Activated T-helper 1 cell treated with Interleukin-2 at 50 U/mL for 16 hours (primary cell): ENCODE data around the gene DDIT3.
"Not testable (repeated sequence)": the region's sequence is repeated elsewhere in the genome, so short reads cannot be mapped to it uniquely, and the experiment has no call there.

Experiments used
- DNase-seq: peaks from one replicate; pipeline ENCODE4 v3.0.0-alpha.2; 2020; ENCODE audit warnings: low read depth

DDIT3 gene

DNA sequence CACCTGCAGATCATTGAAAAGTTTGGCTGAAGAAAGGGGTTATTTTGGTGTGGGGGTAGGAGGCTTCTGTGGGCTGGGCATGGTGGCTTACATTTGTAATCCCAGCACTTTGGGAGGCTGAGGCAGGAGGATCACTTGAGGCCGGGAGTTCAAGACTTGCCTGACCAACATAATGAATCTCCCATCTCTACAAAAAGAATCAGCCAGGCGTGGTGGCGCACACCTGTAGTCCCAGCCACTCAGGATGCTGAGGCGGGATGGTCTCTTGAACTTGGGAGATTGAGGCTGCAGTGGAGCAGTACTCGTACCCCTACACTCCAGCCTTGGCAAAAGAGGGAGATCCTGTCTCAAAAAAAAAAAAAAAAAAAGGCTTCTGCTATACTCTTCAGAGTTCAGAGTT is 7.0 kb downstream of the DDIT3 start:
- no peak for DNase-seq

DNA sequence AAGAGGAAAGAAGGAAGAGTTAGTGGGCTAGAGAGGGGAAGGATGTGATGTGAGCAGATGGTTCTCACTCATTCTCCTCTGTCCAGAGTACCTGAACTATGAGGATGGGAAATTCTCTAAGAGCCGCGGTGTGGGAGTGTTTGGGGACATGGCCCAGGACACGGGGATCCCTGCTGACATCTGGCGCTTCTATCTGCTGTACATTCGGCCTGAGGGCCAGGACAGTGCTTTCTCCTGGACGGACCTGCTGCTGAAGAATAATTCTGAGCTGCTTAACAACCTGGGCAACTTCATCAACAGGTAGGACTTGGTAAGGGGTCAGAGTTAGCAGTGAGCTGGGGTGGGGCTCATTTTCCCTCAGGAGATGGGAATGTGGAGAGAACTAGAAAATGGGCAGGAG is 7.6 kb downstream of the DDIT3 start:
- DNase-seq, result no peak

DNA sequence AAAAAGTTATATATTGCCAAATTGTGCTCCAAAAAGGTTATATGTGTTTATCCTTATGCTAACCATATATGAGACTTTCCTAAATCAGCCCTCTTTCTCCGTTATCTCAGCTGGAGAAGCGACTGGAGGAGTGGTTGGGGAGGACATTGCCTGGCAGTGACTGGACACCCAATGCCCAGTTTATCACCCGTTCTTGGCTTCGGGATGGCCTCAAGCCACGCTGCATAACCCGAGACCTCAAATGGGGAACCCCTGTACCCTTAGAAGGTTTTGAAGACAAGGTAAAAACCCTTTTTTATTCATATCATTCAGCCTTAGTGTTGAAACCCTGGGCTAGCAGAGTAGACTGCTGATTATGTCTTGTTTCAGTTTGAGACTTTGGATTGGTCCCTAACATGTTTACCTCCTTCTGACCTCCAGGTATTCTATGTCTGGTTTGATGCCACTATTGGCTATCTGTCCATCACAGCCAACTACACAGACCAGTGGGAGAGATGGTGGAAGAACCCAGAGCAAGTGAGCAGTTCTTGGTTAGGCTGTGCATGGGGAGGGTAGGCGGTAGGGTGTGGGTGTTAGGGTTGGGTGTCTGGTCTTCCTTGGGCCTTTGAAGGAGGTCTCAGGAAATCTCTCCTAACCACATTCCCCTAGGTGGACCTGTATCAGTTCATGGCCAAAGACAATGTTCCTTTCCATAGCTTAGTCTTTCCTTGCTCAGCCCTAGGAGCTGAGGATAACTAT is 8.6 kb downstream of the DDIT3 start:
- no peak for DNase-seq

DNA sequence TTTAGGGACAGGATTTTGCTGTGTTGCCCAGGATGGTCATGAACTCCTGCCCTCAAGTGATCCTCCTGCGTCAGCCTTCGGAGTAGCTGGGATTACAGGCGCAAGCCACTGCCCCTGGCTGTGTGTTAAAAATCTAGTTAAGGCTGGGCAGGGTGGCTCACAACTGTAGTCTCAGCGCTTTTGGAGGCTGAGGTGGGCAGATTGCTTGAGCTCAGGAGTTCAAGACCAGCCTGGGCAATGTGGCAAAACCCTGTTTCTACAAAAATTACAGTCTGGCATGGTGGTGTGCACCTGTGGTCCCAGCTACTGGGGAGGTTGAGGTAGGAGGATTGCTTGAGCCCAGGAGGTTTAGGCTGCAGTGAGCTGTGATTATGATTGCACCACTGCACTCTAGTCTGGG is 9.2 kb downstream of the DDIT3 start:
- DNase-seq, result no peak

DNA sequence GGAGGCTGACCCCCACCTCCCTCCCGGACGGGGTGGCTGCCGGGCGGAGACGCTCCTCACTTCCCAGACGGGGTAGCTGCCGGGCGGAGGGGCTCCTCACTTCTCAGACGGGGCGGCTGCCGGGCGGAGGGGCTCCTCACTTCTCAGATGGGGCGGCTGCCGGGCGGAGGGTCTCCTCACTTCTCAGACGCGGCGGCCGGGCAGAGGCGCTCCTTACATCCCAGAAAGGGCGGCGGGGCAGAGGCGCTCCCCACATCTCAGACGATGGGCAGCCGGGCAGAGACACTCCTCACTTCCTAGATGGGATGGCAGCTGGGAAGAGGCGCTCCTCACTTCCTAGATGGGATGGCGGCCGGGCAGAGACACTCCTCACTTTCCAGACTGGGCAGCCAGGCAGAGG is 12.5 kb downstream of the DDIT3 start:
- not testable (repeated sequence) for DNase-seq

DNA sequence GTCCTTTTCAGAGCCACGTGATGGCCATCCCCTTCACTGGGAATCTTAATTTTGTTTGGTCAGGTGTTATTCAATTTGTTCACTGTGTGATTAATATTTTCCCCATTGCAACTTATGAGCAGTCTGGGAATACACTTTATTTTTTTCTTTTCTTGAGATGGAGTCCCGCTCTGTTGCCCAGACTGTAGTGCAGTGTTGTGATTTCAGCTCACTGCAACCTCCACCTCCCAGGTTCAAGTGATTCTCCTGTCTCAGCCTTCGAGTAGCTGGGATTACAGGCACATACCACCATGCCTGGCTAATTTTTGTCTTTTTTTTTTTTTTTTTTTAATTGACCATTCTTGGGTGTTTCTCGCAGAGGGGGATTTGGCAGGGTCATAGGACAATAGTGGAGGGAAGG is 13.8 kb downstream of the DDIT3 start:
- DNase-seq, result not testable (repeated sequence)

DNA sequence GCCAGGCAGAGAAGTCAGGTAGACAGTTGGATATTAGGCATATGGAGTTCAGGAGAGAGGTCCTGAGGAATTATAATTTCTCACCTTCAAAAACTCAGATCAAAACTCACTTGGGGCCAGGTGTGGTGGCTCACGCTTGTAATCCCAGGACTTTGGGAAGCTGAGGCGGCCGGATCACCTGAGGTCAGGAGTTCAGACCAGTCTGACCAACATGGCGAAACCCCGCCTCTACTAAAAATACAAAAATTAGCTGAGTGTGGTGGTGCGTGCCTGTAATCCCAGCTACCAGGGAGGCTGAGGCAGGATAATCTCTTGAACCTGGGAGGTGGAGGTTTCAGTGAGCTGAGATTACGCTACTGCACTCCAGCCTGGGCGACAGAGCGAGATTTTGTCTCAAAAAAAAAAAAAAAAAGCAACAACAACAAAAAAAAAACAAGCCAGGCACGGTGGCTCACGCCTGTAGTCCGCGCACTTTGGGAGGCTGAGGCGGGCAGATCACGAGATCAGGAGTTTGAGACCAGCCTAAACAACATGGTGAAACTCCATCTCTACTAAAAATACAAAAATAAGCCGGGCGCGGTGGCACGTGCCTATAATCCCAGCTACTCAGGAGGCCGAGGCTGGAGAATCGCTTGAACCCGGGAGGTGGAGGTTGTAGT is 17.9 kb downstream of the DDIT3 start:
- not testable (repeated sequence) for DNase-seq

DNA sequence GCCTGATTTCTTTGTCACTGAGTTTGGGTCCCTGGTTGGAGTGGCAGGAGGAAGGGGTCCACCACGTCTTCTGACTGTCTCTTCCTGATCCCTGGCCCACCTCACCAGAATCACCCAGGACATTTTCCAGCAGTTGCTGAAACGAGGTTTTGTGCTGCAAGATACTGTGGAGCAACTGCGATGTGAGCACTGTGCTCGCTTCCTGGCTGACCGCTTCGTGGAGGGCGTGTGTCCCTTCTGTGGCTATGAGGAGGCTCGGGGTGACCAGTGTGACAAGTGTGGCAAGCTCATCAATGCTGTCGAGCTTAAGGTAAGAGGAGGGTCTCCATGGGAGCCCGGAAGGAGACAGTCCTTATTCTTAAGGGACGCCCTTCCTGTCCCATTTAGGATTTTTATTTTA is 20.1 kb downstream of the DDIT3 start:
- no peak for DNase-seq

DNA sequence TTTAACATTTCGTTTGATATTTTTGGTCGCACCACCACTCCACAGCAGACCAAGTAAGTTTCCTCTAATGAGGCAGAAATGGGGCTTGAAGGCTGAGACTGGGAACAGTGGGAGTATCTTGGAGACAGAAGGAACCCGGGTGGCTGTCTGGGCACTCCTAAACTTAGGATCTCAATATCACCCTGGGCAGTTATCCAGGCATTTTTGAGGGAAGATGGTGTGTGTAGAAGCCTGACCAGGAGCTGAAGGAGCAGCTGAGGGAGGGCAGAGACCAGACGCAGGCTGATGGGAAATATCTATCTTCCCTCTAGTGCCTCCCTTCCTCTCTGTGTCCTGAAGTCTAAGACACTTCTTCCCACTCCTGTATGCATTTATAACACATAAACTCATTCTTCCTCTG is 21.7 kb downstream of the DDIT3 start:
- no peak for DNase-seq

DNA sequence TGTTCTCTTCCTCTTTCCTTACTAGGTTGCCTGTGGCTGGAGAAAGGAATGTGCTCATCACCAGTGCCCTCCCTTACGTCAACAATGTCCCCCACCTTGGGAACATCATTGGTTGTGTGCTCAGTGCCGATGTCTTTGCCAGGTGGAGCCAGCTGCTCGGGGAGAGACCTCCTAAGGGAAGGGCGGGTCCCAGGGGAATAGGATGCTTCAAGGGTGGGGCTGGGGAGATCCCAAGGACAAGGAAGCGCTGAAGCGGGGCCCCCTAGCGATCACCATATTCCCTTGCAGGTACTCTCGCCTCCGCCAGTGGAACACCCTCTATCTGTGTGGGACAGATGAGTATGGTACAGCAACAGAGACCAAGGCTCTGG is 22.2 kb downstream of the DDIT3 start:
- no peak for DNase-seq

DNA sequence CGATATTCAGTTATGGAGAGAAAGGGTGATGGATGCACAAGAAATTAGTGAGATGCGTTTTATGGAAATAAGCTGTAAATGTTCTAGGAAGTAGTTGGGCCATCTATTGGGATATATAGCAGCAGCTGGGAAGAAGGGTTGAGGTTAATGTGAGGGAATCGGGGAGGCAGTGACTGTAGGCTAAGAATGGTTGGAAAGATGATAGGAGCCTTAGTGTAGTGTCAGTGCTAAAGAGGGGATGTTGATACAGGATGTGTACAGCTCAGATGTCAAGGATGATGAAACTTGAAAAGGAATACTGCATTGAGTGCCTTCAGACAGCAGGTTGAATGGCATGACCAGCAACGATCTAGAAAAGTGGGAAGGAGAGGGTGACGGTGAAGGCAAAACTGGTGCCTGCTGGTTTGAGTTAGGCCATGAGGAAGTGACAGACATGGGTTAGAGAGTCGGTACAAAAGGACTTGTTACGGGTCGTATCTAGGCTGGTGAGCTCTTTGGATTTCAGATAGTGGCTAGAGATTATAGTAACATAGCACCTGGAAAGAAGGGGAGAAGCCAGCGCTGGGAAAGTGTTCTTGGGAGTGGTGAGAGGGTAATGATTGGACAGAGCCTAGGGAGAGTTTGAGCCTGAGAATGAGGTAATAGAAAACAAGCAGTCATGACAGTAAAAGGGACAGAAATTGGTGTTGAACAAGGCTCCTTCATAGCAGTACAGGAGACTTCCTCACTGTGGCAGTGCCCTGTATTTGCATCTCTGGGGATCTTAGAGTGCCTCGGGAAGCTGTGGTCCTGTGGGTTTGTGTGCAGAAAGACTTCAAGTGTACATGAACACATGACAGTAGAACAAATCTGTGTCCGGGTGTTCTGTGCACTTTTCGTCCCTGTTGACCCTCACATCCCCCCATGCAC is 22.8 kb downstream of the DDIT3 start:
- DNase-seq, result no peak

DNA sequence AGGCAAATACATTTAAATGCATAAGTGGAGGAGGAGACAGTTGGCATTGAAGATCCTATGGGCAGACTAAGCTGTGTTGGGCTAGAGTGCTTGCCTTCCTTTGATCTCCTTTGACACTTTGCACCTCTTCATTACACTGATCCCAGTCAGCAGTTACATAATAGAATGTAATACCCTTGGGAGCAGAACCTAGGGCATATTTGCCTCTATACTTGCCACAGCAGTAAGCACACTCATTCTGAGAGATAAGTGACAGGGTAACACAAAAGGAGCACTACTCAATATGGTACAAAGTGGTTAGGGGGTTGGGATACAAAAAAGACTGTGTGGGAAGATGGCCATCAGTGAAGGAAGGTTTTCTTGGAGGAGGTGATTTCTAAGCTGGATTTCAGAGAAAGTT is 23.5 kb downstream of the DDIT3 start:
- DNase-seq, result no peak

DNA sequence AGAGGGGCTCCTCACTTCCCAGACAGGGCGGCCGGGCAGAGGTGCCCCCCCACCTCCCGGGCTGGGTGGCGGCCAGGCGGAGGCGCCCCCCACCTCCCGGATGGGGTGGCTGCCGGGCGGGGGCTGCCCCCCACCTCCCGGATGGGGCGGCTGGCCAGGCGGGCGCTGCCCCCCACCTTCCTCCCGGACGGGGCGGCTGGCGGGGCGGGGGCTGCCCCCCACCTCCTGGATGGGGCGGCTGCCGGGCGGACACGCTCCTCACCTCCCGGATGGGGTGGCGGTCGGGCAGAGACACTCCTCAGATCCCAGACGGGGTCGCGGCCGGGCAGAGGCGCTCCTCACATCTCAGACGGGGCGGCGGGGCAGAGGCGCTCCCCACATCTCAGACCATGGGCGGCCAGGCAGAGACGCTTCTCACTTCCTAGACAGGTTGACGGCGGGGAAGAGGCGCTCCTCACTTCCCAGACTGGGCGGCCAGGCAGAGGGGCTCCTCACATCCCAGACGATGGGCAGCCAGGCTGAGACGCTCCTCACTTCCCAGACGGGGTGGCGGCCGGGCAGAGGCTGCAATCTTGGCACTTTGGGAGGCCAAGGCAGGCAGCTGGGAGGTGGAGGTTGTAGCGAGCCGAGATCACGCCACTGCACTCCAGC is 25.1 kb downstream of the DDIT3 start:
- DNase-seq, result not testable (repeated sequence)

DNA sequence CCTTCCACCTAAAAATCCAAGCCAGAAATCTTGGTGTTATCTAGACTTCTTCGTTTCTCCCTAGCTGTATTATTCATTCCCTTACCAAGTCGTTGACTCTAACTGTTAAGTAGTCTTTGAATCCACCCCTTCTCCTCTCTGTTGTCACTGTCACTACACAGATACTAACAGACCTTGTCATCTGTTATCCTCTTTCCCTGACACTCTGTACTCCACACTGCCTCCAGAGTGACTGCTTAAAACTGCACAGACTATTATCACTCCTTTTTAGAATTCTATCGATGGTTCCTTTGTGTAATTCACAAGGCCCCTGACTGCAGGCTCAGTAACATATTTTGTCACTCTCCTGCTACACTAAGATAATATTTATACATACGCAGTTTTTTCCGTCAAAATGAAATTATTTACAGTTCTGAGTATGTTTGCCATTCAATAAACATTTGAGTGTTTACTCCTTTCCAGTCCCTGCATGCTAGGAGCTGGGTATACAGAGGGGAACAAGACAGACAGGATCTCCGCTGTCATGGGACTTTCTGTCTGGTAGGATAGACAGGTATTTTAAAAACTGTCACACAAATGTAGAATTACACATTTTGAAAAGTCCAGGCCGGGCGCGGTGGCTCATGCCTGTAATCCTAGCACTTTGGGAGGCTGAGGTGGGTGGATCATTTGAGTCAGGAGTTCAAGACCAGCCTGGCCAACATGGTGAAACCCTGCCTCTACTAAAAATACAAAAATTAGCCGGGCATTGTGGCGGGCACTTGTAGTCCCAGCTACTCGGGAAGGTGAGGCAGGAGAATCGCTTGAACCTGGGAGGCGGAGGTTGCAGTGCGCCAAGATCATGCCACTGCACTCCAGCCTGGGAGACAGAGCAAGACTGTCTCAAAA is 28.7 kb downstream of the DDIT3 start:
- no peak for DNase-seq

DNA sequence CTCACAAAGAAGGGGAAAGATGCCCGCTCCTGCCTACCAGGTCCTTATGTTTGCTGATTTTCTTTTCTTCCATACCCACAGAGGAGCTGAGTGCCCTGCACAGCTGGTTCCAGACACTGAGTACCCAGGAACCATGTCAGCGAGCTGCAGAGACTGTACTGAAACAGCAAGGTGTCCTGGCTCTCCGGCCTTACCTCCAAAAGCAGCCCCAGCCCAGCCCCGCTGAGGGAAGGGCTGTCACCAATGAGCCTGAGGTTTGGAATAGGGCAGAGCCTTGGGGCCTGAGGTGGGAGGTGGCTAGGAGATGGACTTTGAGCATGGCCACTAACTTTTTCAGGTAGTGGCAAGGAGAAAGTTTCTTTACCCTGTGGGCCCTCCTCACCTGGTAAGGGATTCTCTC is 30.2 kb downstream of the DDIT3 start:
- no peak for DNase-seq

DNA sequence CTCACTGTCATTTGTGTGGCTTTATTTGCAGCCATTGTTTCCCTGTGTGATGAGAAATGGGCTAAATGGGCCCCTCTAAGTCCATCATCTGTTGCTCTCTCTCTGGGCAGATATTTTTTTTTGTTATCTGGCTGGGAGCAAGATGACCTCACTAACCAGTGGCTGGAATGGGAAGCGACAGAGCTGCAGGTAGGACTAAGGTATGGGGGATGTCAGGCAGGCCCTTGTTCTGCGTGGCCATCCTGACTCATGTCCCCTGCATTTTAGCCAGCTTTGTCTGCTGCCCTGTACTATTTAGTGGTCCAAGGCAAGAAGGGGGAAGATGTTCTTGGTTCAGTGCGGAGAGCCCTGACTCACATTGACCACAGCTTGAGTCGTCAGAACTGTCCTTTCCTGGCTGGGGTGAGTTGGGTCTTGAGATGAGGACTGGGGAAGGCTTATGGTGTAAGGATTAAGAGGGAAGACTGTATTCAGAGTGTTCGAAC is 31.1 kb downstream of the DDIT3 start:
- no peak for DNase-seq

DNA sequence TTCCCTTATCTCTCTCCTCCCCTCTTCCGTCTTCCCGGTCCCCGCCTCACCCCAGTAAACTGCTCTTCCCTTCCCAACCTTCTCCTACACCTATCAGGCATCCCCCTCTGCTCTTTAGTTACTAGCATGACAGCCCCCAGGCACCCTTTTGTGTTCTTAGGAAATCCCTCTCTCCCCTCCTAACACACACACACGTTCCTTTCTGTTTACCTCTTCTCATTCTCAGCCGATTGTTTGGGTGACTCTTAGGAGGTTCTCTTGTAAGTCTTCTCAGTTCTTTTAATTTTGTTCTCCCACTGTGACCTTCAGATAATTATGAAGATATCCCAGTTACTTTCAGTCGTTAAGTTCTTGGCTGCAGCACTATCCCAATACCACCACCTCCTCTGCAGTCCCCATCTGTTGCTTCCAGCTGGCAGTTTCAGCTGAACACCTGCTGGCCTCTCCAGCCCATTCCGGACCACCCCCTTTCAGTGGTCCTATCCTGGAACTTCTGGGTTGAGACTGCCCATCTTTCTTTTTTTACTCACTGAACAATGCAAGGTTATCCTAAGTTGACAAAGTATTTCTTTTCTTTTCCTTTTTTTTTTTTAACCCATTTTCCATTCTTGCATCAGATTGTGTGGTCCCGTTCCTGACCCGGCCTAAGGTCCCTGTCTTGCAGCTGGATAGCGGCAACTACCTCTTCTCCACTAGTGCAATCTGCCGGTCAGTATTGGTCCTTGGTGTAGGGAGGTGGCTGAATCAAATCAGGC is 31.7 kb downstream of the DDIT3 start:
- no peak for DNase-seq

DNA sequence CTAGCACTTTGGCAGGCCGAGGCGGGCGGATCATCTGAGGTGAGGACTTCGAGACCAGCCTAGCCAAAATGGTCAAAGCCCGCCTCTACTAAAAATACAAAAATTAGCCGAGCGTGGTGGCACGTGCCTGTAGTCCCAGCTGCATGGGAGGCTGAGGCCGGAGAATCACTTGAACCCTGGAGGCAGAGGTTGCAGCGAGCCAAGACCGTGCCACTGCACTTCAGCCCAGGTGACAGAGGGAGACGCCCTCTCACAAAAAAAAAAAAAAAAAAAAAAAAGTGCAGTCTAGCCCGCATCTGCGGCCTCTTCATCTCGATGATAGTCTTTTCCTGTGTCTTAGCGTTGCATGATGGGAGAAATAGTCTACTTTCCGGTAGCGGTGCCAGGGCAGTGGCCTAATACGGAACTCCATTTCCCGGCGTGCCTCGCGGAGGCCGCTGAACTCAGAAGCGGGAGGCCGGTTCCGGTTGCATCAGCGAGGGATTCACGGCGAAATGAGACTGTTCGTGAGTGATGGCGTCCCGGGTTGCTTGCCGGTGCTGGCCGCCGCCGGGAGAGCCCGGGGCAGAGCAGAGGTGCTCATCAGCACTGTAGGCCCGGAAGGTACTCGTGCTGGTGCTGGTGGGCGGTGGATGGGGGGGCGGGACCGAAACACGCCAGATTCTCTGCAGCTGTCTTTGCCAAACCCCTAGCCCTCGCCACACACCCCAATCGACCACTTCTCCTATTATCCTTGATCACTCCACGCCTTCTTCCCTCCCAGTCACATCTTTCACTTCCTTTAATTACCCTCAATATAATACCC is 32.5 kb downstream of the DDIT3 start, which contains the start of gene MARS1:
TSS of gene MARS1 (plus strand) at position 472 of the 805 bp plus-strand sequence. CDS start at position 495, 23 bp downstream.
- peak; percentile 87 for DNase-seq

DNA sequence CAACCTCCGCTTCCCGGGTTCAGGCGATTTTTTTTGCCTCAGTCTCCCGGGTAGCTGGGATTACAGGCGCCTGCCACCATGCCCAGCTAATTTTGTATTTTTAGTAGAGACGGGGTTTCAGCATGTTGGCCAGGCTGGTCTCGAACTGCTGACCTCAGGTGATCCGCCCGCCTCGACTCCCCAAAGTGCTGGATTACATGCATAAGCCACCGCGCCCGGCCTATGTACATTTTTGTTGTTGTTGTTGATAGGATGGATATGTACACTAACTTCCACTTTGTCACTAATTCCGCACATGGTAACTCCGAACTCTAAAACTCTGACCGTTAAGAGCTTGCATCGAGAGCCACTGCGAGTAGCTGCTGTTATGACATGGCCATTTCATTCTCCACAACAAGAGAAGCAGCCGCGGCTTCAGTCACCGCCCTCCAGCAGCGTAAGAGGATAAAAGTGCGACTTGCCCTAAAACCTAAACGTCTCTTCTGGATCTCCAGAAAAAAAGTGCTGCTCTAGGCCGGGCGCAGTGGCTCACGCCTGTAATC is 33.2 kb downstream of the DDIT3 start:
- DNase-seq, result no peak
